Large intestine (tissue), 3 donors: ENCODE results near the gene OR2V2. TPM values are rescaled to one million over a fixed set of nuclear protein-coding genes. Genes with fewer than 3 reads are reported as not detected.

ENCODE experiments used
- DNase-seq, 2 donors: peaks; one replicate each; pipeline versions ENCODE4 v3.0.0 to v3.0.0-alpha.2; 2013
- H3K27ac ChIP-seq: one replicate; pipeline ENCODE4 v1.5.1; 2013; ENCODE audit warnings: low read length
- H3K27me3 ChIP-seq: 2 replicates; pipeline ENCODE4 v1.6.1; 2013; ENCODE audit warnings: low read length; ENCODE audit not compliant: control insufficient read depth, insufficient read depth
- H3K36me3 ChIP-seq: 2 replicates; pipeline ENCODE4 v1.6.1; 2013; ENCODE audit warnings: low read length; ENCODE audit not compliant: control insufficient read depth, insufficient read depth
- H3K4me1 ChIP-seq: one replicate; pipeline ENCODE4 v1.6.1; 2013; ENCODE audit warnings: low read length; ENCODE audit not compliant: control insufficient read depth, insufficient read depth
- H3K4me3 ChIP-seq: one replicate; pipeline ENCODE4 v1.5.1; 2013; ENCODE audit warnings: low read length
- H3K9me3 ChIP-seq: one replicate; pipeline ENCODE4 v1.6.1; 2013; ENCODE audit warnings: mild to moderate bottlenecking, low read depth, low read length, moderate library complexity; ENCODE audit not compliant: control insufficient read depth
- WGBS: methylation state at CpG from one replicate; pipeline ENCODE4 v1.1.5; 2013; ENCODE audit warnings: low lambda C conversion rate; ENCODE audit not compliant: insufficient coverage; 5-methylcytosine and 5-hydroxymethylcytosine counted together
- polyA plus RNA-seq: library from polyadenylated mRNA; unstranded; fragments of 120-200 nt; gene quantifications from one replicate; pipeline ENCODE4 v1.2.1, GENCODE V29; 2013

Gene OR2V2
- polyA plus RNA-seq, 1 donor: not detected

DNA sequence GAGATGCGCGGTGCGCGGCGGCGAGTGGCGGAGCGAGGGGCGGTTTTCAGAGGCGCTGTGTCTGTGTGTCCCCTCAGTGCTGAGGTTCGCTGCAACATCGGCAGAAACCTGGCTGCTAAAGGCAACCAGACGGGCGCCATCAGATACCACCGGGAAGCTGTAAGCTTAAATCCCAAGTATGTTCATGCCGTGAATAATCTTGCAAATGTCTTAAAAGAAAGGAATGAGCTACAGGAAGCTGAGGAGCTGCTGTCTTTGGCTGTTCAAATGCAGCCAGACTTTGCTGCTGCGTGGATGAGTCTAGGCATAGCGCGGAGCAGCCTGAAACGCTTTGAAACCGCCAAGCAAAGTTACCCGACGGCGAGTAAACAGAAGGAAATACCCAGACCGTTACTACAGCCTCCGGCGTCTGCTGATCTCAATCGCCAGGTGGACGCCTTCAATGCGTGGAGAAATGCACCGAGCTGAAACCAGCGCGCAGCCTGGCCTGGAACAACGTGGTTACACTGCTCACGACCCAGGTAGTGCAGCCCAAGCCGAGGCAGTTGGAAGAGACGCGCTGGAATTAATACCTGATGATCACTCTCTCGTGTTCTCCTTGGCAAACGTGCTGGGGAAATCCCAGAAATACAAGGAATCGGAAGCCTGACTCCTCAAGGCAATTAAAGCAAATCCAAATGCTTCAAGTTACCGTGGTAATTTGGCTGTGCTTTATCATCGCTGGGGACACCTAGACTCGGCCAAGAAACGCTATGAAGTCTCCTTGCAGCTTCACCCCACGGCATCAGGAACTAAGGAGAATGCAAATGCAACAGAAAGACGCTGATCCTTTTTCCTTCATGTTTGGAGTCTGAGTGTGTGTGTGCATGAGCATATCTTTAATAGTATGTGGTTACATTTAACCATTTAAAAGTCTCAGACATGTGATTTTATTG lies 32.3 kb upstream of the OR2V2 start:
- Histone ChIP-seq H3K4me3 (no peak overlapping the region), H3K4me1 (no peaks in the 10 kb centered on the region), H3K9me3 (peaks cover 6% of the 10 kb centered on the region), H3K36me3 (no peaks in the 10 kb centered on the region), H3K27ac (no peak overlapping the region), H3K27me3 (peaks cover 69% of the 10 kb centered on the region)
- WGBS: no CpG with 5 or more reads among the region's 47 CpGs
- peak in 1 of 2 donors; percentile 11 for DNase-seq

- no CpG with 5 or more reads among the region's 6 CpGs for WGBS
- Histone ChIP-seq H3K4me1 (no peaks in the 10 kb centered on the region), H3K27ac (no peak overlapping the region), H3K4me3 (no peak overlapping the region), H3K27me3 (peaks cover 59% of the 10 kb centered on the region), H3K9me3 (peaks cover 6% of the 10 kb centered on the region), H3K36me3 (no peaks in the 10 kb centered on the region)
- no peak for DNase-seq
Observed at GRCh38 chr5:181118369-181118768, 29.0 kb upstream of the OR2V2 start.

DNA sequence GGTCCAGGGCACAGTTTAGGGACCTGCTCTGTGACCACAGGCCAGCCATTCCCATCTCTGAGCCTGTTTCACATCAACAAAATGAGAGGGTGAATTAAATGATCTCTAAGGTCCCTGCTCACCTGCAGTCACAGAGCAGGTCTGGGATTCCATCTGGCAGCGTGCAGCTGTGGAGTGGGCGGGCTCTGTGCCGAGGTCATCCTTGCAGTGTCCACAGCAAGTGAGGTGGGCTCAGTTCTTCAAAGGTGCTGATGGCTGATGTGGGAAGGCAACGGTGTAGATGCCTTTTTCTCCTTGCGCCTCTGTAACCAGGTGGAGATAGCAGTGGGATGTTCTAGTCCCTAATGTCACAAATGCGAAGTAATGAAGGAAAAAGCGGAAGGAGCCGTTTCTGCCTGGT lies 28.3 kb upstream of the OR2V2 start:
- Histone ChIP-seq H3K4me3 (no peak overlapping the region), H3K4me1 (no peaks in the 10 kb centered on the region), H3K9me3 (peaks cover 5% of the 10 kb centered on the region), H3K27me3 (peaks cover 54% of the 10 kb centered on the region), H3K27ac (no peak overlapping the region), H3K36me3 (no peaks in the 10 kb centered on the region)
- no peak for DNase-seq
- WGBS: no CpG with 5 or more reads among the region's 8 CpGs

DNA sequence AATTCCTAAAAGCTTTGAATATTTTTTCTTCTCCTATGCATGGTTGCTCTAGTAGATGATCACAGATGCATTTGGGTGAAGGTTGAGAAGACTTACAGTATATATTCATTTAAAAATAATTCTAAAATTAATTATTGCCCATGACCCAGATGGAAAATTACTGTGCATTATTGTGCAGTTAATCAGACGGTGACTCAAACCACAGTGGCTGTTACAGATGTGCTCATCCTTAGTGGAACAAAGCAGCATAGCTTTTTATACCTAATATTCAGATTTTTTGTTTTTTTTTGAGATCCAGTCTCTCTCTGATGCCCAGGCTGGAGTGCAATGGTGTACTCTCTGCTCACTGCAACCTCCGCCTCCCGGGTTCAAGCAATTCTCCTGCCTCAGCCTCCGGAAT lies 27.1 kb upstream of the OR2V2 start:
- no peaks in the 10 kb centered on the region for H3K4me1 ChIP-seq
- H3K36me3 ChIP-seq: no peaks in the 10 kb centered on the region
- peaks cover 46% of the 10 kb centered on the region for H3K27me3 ChIP-seq
- no peak overlapping the region for H3K27ac ChIP-seq
- 91% methylated on average over 1 of the region's 4 CpGs for WGBS
- H3K9me3 ChIP-seq: no peaks in the 10 kb centered on the region
- no peak overlapping the region for H3K4me3 ChIP-seq
- DNase-seq: no peak

GRCh38 chr5:181120761-181121160 lies 26.6 kb upstream of the OR2V2 start:
- no peak overlapping the region for H3K27ac ChIP-seq
- no CpG with 5 or more reads among the region's 5 CpGs for WGBS
- no peaks in the 10 kb centered on the region for H3K4me1 ChIP-seq
- H3K9me3 ChIP-seq: no peaks in the 10 kb centered on the region
- no peak for DNase-seq
- H3K36me3 ChIP-seq: no peaks in the 10 kb centered on the region
- H3K4me3 ChIP-seq: no peak overlapping the region
- H3K27me3 ChIP-seq: peaks cover 43% of the 10 kb centered on the region

DNA sequence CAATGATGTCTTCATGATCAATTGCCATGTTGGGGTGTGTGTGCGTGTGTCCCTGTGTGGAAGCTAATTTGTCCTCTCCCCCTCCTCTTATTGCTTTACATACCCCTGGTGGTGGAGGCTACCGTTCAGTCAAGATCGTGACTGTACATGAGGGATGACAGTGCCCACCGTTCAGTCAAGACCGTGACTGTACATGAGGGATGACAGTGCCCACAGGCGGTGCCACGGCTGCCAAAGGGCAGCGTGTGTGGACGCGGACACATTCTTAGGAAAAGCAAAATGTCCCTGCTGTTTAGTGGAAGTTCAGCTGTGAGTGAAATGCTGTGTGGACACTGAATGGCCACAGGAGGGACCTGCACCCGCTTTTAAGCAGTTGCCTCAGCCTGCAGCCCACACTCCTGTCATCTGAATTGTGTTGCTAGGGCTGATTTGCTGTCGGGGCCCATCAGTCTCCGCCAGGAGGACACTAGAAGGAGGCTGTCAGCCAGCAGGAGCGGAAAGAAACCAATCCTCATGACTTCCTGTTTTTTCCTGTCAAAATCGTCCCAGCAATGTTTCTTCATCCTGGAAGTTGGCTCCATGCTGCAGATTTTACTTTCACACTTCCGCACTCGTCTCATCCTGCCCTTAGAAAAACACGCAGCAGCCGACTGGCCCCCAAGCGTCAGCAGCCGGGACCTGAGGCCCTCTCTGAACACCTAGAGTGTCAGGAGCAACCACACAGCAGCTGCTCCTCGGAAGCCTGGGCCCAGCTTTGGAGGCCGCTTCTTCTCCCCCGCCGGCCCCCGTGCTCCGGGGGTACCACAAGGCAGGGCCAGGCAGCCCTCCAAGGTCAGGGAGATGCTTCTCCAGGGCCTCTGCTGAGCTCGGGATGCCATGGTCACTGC lies 25.5 kb upstream of the OR2V2 start:
- H3K9me3 ChIP-seq: no peaks in the 10 kb centered on the region
- no peak for DNase-seq
- no CpG with 5 or more reads among the region's 28 CpGs for WGBS
- H3K27ac ChIP-seq: no peak overlapping the region
- no peaks in the 10 kb centered on the region for H3K4me1 ChIP-seq
- H3K27me3 ChIP-seq: peaks cover 35% of the 10 kb centered on the region
- H3K36me3 ChIP-seq: no peaks in the 10 kb centered on the region
- no peak overlapping the region for H3K4me3 ChIP-seq

DNA sequence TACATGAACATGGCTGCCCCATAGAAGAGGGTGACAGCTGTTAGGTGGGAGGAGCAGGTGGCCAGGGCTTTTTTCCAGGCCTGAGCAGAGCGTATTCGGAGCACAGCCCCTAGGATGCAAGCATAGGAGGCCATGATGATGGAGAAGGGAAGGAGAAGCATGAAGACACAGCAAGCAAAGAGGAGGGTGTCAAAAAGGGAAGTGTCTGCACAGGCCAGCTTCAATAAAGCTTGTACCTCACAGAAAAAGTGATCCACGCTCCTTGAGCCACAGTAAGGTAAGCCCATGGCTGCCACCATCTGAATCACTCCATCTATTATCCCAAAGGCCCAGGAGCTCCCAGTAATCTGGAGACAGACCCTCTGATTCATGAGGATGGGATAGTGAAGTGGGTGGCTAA lies 22.9 kb upstream of the OR2V2 start:
- no peak overlapping the region for H3K4me3 ChIP-seq
- no peaks in the 10 kb centered on the region for H3K36me3 ChIP-seq
- DNase-seq: no peak
- H3K27me3 ChIP-seq: peaks cover 26% of the 10 kb centered on the region
- H3K4me1 ChIP-seq: no peaks in the 10 kb centered on the region
- H3K27ac ChIP-seq: no peak overlapping the region
- H3K9me3 ChIP-seq: no peaks in the 10 kb centered on the region
- WGBS: 70% methylated on average over 2 of the region's 3 CpGs

GRCh38 chr5:181126841-181127240 lies 20.5 kb upstream of the OR2V2 start:
- Histone ChIP-seq H3K4me3 (no peak overlapping the region), H3K36me3 (no peaks in the 10 kb centered on the region), H3K27me3 (peaks cover 29% of the 10 kb centered on the region), H3K27ac (no peak overlapping the region), H3K9me3 (no peaks in the 10 kb centered on the region), H3K4me1 (no peaks in the 10 kb centered on the region)
- DNase-seq: no peak
- WGBS: no CpG with 5 or more reads among the region's 18 CpGs

DNA sequence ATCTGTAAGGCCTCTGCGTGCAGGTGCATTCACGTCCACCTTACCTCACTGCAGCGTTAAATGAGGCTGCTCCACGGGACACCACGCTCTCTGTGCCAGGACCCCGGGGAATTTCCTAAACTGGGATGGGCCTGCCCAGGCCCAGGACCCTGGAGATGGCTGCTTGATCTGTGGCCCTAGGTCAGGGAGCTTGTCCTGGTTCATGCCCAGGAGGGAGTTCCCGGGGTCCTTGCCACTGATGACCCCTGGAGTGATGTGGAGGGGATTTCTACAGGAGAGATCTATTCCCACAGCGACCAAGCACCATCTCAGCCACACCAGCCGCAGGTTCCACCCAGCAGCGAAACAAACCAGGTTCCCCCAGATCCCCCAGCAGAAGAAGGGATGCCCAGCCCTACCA lies 19.9 kb upstream of the OR2V2 start:
- WGBS: no CpG with 5 or more reads among the region's 10 CpGs
- no peak for DNase-seq

GRCh38 chr5:181127907-181128626 lies 19.3 kb upstream of the OR2V2 start:
- Histone ChIP-seq H3K4me1 (no peaks in the 10 kb centered on the region), H3K27ac (no peak overlapping the region), H3K36me3 (no peaks in the 10 kb centered on the region), H3K27me3 (peaks cover 23% of the 10 kb centered on the region), H3K9me3 (no peaks in the 10 kb centered on the region), H3K4me3 (no peak overlapping the region)
- DNase-seq: no peak
- WGBS: no CpG with 5 or more reads among the region's 15 CpGs

More for the DNA sequence above, 19.9 kb upstream of the OR2V2 start:
- Histone ChIP-seq H3K4me1 (no peaks in the 10 kb centered on the region), H3K27ac (no peak overlapping the region), H3K4me3 (no peak overlapping the region), H3K9me3 (no peaks in the 10 kb centered on the region), H3K27me3 (peaks cover 23% of the 10 kb centered on the region), H3K36me3 (no peaks in the 10 kb centered on the region)
